NCI-H2107 (cell line): Measurements from ENCODE around the gene POLE3.
"Not testable (repeated sequence)": the region's sequence is repeated elsewhere in the genome, so short reads cannot be mapped to it uniquely, and the experiment has no call there.

Experiments
- DNase-seq: peaks from one replicate; lab custom pipeline; 2025; lab: John Stamatoyannopoulos, UW

The POLE3 gene

GRCh38 chr9:113410207-113410864 is at the start of gene POLE3, which contains the start of gene C9orf43:
POLE3 (minus strand) TSS chr9:113410675; CDS start chr9:113410293, 382 bp downstream.
C9orf43 (plus strand) TSS chr9:113410747; CDS start chr9:113413494, 2,747 bp downstream.
- DNase-seq, result peak; percentile 86

GRCh38 chr9:113456235-113456634 is 45.8 kb upstream of the POLE3 start:
- DNase-seq, result no peak

GRCh38 chr9:113454914-113455761 is 44.7 kb upstream of the POLE3 start:
- DNase-seq, result no peak

GRCh38 chr9:113452113-113452605 is 41.7 kb upstream of the POLE3 start:
- DNase-seq, result no peak

GRCh38 chr9:113449376-113449775 is 38.9 kb upstream of the POLE3 start:
- no peak for DNase-seq

GRCh38 chr9:113446323-113446740 is 35.9 kb upstream of the POLE3 start:
- peak; percentile 31 for DNase-seq

GRCh38 chr9:113444736-113445135 is 34.3 kb upstream of the POLE3 start:
- no peak for DNase-seq

- DNase-seq, result not testable (repeated sequence)
These were observed 27.2 kb upstream of the POLE3 start for GRCh38 chr9:113437716-113438115.

- DNase-seq, result no peak
These were observed 26.4 kb upstream of the POLE3 start for GRCh38 chr9:113436728-113437515.

- no peak for DNase-seq
These were observed 20.7 kb upstream of the POLE3 start for GRCh38 chr9:113431191-113431590.

GRCh38 chr9:113428062-113428615 is 17.7 kb upstream of the POLE3 start:
- DNase-seq, result no peak

- DNase-seq, result no peak
These were observed 17.2 kb upstream of the POLE3 start for GRCh38 chr9:113427629-113428028.

- no peak for DNase-seq
These were observed 16.2 kb upstream of the POLE3 start for GRCh38 chr9:113426701-113427100.

GRCh38 chr9:113425072-113425471 is 14.6 kb upstream of the POLE3 start:
- DNase-seq, result no peak

- DNase-seq, result no peak
These were observed 11.3 kb upstream of the POLE3 start for GRCh38 chr9:113421726-113422125.

- no peak for DNase-seq
These were observed 6.9 kb upstream of the POLE3 start for GRCh38 chr9:113417370-113417769.

- no peak for DNase-seq
These were observed 5.8 kb upstream of the POLE3 start for GRCh38 chr9:113416149-113416721.

GRCh38 chr9:113409883-113410206 is 630 bp downstream of the POLE3 start:
- no peak for DNase-seq

GRCh38 chr9:113409481-113409880 is 994 bp downstream of the POLE3 start:
- no peak for DNase-seq

GRCh38 chr9:113406873-113407511 is 3.5 kb downstream of the POLE3 start:
- not testable (repeated sequence) for DNase-seq

GRCh38 chr9:113406353-113406752 is 4.1 kb downstream of the POLE3 start:
- not testable (repeated sequence) for DNase-seq
